PFSK-1 (cell line): Measurements from ENCODE around the gene GCM1.

ENCODE experiments used
- POLR2AphosphoS5 ChIP-seq: IDR thresholded peaks from 2 replicates; pipeline ENCODE4 v1.6.1; 2012; ENCODE audit warnings: low read depth, mild to moderate bottlenecking, control low read depth, low read length, moderate library complexity
- REST ChIP-seq, 2 experiments: IDR thresholded peaks; 2 replicates each; pipeline versions ENCODE4 v1.6.1 to v1.8.0; 2011 to 2012; ENCODE audit warnings: low read depth in 2 of 2, low read length in 2 of 2, control low read depth in 1 of 2, inconsistent platforms in 1 of 2, mild to moderate bottlenecking in 1 of 2, moderate library complexity in 1 of 2; ENCODE audit not compliant: insufficient read depth in 1 of 2
- SIN3A ChIP-seq: IDR thresholded peaks from 2 replicates; pipeline ENCODE4 v1.6.1; 2012; ENCODE audit warnings: mild to moderate bottlenecking, low read length, moderate library complexity, borderline replicate concordance; ENCODE audit not compliant: insufficient read depth
- TAF1 ChIP-seq: IDR thresholded peaks from 2 replicates; pipeline ENCODE4 v1.6.1; 2012; ENCODE audit warnings: low read length, control low read depth, borderline replicate concordance; ENCODE audit not compliant: insufficient read depth

DNA sequence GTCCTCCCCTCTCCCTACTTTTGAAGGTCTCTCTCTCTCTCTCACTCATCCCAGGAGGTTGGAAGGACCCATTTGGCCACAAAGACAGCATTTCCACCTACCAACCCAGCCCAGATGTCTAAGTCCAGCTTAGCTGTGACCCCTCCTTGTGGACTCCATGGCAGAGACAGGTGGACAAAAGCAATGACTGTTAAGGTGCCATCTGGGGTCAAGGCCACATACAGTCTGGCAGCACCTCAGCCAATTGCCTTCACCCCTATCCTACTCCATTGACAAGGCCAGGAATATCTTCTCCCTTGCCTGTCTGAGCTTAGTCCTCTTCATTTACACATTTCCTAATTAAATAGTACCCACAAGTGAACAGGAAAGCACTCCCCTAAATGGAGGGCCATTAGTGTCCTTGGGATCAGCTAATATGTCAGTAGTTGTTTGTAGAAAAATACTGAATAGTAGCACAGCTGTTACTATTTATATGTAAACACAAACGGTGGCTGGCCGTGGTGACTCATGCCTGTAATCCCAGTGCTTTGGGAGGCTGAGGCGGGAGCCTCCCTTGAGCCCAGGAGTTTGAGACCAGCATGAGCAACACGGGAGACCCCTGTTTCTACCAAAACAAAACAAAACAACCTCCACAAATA lies 28.8 kb downstream of the GCM1 start:
- TF ChIP-seq TAF1 (no peak), SIN3A (no peak), REST (IDR thresholded peaks at IDR 0.05; ENCODE audit: insufficient read depth in 1 of 2, low read depth in 2 of 2, low read length in 2 of 2) (no peak), POLR2AphosphoS5 (no peak)
